GM12878 (cell line): ENCODE results near the gene SLCO3A1.

ENCODE experiments used
- CTCF ChIP-seq, 3 experiments: IDR thresholded peaks in 2 of 3; conservative IDR thresholded peaks in 1 of 3; 2 replicates each; pipeline ENCODE4 v1.5.1; 2011; ENCODE audit warnings: low read depth in 3 of 3, low read length in 3 of 3, mild to moderate bottlenecking in 3 of 3, control low read depth in 2 of 3, moderate library complexity in 2 of 3, inconsistent platforms in 1 of 3, mixed read lengths in 1 of 3; ENCODE audit not compliant: control insufficient read depth in 2 of 3, insufficient read depth in 1 of 3; ENCODE audit errors: extremely low read depth in 1 of 3
- ZBTB33 ChIP-seq: fragments of 450-650 bp; IDR thresholded peaks from 2 replicates; pipeline ENCODE4 v1.6.1; 2017; ENCODE audit warnings: mild to moderate bottlenecking

- TF ChIP-seq CTCF (IDR thresholded peaks at IDR 0.05 in 2 of 3, conservative IDR thresholded peaks at IDR 0.05 in 1 of 3; ENCODE audit: control insufficient read depth in 2 of 3, extremely low read depth in 1 of 3, insufficient read depth in 1 of 3, low read depth in 3 of 3, low read length in 3 of 3) (no peak), ZBTB33 (no peak)
Observed at GRCh38 chr15:92075764-92076163, 222.3 kb downstream of the SLCO3A1 start.
